Brain microvascular endothelial cell (primary cell): ENCODE data around the gene ROR1.

Source experiments
- DNase-seq: peaks from one replicate; pipeline ENCODE4 v3.0.0-alpha.2; 2020
- H3K27ac ChIP-seq: fragments of 250-450 bp; sonication (Bioruptor Pico); 2 replicates; pipeline ENCODE4 v1.5.1; 2020; ENCODE audit warnings: mild to moderate bottlenecking, moderate library complexity
- H3K27me3 ChIP-seq: fragments of 250-450 bp; sonication (Bioruptor Pico); replicated peaks from 2 replicates; pipeline ENCODE4 v1.5.1; 2020; ENCODE audit warnings: mild to moderate bottlenecking
- H3K36me3 ChIP-seq: fragments of 250-450 bp; sonication (Bioruptor Pico); replicated peaks from 2 replicates; pipeline ENCODE4 v1.5.1; 2020; ENCODE audit warnings: mild to moderate bottlenecking
- H3K4me3 ChIP-seq: 2 replicates; pipeline ENCODE4 v1.5.1; 2011; ENCODE audit warnings: low read depth, mild to moderate bottlenecking, control low read depth, low read length, moderate library complexity
- in situ Hi-C: cut with HindIII; loops from 2 replicates; pipeline ENCODE4 v1.10.0; 2017; ENCODE audit warnings: low sequenced_read_pairs, low pct_ligation_motif_present
- TF ChIP-seq, protein P1 (sequence below): IDR thresholded peaks from 2 replicates; pipeline ENCODE4 v1.5.1; 2011; ENCODE audit warnings: low read depth, mild to moderate bottlenecking, moderate library complexity, low read length, control low read depth, inconsistent platforms; ENCODE audit errors: missing control alignments

ROR1 gene

GRCh38 chr1:64117492-64117891 lies 343.7 kb downstream of the ROR1 start:
- no peak overlapping the region for H3K4me3 ChIP-seq
- no peaks in the 10 kb centered on the region for H3K27me3 ChIP-seq
- H3K27ac ChIP-seq = no peak overlapping the region
- TF ChIP-seq, protein P1, sequence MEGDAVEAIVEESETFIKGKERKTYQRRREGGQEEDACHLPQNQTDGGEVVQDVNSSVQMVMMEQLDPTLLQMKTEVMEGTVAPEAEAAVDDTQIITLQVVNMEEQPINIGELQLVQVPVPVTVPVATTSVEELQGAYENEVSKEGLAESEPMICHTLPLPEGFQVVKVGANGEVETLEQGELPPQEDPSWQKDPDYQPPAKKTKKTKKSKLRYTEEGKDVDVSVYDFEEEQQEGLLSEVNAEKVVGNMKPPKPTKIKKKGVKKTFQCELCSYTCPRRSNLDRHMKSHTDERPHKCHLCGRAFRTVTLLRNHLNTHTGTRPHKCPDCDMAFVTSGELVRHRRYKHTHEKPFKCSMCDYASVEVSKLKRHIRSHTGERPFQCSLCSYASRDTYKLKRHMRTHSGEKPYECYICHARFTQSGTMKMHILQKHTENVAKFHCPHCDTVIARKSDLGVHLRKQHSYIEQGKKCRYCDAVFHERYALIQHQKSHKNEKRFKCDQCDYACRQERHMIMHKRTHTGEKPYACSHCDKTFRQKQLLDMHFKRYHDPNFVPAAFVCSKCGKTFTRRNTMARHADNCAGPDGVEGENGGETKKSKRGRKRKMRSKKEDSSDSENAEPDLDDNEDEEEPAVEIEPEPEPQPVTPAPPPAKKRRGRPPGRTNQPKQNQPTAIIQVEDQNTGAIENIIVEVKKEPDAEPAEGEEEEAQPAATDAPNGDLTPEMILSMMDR = no peak
- in situ Hi-C loops = no loop called here
- no peaks in the 10 kb centered on the region for H3K36me3 ChIP-seq
- no peak for DNase-seq

DNA sequence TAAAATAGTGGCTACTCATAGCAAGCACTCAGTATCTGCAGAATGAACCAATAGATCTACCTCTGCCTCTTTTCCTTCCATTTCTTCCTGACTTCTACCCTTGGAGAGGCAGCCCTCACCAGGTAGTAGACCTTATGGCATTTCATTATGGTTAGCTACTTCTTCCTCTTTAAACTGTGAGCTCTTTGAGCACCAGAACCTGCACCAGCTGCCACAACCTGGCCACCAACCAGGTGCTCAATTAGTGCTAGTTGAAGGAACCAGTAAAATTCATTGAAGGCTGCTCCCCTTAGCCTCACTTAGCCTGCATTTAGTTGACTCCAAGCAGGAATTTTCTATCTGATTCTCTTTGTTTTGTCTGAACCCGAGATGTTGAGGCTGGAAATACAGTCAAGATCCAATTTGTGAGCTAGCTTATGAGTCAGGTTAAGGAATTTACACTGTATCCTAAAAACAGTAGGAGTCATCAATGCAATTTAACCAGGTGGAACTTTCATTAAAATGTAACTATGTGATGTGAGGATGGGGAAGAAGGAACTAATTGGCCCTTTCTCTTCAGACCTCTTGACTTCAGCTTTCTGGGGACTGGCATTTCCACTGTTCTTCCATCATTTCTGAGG lies 348.1 kb downstream of the ROR1 start:
- H3K36me3 ChIP-seq = no peaks in the 10 kb centered on the region
- H3K4me3 ChIP-seq = no peak overlapping the region
- TF ChIP-seq, protein P1 = no peak
- DNase-seq = no peak
- in situ Hi-C loops = no loop called here
- no peaks in the 10 kb centered on the region for H3K27me3 ChIP-seq
- no peak overlapping the region for H3K27ac ChIP-seq

- Histone ChIP-seq H3K27ac (no peak overlapping the region), H3K36me3 (no peaks in the 10 kb centered on the region), H3K4me3 (no peak overlapping the region), H3K27me3 (no peaks in the 10 kb centered on the region)
- in situ Hi-C loops = no loop called here
- TF ChIP-seq, protein P1 = no peak
- no peak for DNase-seq
These were observed 348.8 kb downstream of the ROR1 start for GRCh38 chr1:64122588-64122987.

- DNase-seq = no peak
These were observed 351.1 kb downstream of the ROR1 start for GRCh38 chr1:64124704-64125440.

GRCh38 chr1:64126581-64126980 lies 352.8 kb downstream of the ROR1 start:
- in situ Hi-C loops = loop anchor here (25.0 kb wide), 1 partner anchor 439 kb away; no protein-coding TSS in a partner anchor
- TF ChIP-seq, protein P1 = no peak
- H3K36me3 ChIP-seq = no peaks in the 10 kb centered on the region
- H3K27me3 ChIP-seq = no peaks in the 10 kb centered on the region
- no peak overlapping the region for H3K27ac ChIP-seq
- H3K4me3 ChIP-seq = no peak overlapping the region
- no peak for DNase-seq

More at GRCh38 chr1:64124704-64125440, 351.1 kb downstream of the ROR1 start:
- no peaks in the 10 kb centered on the region for H3K36me3 ChIP-seq
- no peak overlapping the region for H3K4me3 ChIP-seq
- H3K27me3 ChIP-seq = no peaks in the 10 kb centered on the region
- H3K27ac ChIP-seq = no peak overlapping the region
- in situ Hi-C loops = loop anchor here (25.0 kb wide), 1 partner anchor 438 kb away; no protein-coding TSS in a partner anchor
- TF ChIP-seq, protein P1 = no peak
